GM21529 (cell line): ENCODE data around the gene CRTAC1.

ENCODE experiments used
- ATAC-seq: cut with Tn5 transposase; IDR thresholded peaks from one replicate; pipeline ENCODE4 v1.9.1; 2021; ENCODE audit not compliant: unreplicated experiment

CRTAC1 gene

DNA sequence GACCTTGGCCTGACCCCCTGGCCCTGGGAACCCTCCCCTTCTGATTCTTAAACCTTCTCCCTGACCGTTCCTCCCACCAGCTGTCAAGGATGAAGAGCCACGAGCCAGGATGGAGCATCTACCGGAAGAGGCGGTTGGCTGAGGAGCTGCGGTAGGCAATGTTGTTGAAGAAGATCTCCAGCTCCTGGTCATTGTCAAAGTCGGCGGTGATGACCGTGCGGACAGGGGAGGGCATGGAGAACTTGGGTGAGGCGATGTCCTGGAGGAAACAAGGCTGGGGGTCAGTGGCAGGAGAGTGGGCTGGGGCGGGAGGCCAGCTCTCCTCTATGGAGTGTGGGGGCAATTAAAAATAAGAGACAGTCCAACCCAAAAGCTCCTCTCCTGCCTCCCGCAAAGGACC, 129.0 kb downstream of the CRTAC1 start:
- no peak for ATAC-seq

DNA sequence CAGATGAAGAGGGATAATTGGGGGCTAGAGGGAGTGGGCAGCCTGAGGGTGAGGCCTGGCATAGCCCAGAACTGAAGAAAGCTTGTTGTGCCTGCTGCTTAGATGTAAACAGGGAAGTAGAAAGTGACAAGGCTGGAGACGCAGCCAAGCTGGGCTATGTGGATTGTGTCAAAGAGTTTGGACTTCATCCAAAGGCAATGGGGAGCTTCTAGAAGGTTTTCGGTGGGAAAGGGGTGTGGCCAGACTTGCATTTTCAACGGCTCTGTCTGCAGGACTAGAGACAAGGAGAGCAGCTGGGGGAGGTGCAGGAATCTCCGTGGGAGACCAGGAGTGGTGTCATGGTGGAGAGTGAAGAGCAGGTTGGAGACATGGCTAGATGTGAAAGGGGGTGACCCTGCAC, 132.0 kb downstream of the CRTAC1 start:
- no peak for ATAC-seq

DNA sequence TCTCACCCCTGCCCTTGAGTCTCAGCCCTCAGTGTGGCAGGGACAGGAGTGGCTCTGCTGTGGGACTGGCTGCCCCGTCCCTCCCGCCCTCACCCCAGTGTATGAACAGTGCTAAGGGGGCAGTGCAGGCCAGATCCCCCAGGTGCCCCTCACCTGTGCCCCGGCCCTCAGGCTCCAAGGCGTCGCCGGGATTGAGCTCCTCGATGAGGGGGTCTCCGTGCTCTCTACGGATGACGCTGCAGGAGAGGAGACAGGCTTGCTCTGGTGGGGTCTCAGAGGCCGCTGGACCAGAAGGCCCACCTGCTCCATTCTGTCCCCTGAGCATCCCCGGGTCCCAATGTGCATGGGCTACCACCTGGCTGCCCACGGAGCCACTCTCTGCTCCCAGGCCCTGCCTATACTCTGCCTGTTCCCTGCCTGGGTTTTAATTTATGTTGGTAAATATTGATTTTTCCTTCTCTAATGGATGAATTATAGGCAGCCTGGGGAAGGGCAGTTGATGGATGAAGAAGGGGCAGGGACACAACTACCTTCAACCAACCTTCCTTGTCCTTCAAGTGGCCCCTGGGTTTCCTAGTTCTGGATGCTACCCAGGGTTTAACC, 133.6 kb downstream of the CRTAC1 start:
- no peak for ATAC-seq

DNA sequence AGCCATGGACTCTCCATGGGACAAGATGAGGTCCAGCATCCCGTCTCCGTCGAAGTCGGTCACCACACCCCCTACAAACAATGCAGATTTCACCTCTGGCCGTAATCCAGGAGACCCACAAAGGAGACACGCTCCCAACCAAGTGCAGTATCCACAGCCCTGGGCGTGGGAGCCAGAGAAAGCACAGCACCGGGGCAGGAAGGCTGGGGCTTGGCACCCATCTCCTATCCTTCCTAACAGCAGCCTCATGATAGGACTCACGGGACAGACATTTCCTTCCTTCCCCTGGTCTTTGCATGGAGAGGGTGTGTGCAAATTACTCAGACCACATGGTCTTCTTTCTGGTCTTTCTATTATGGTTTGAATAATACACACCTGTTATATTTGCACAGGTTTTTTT, 134.5 kb downstream of the CRTAC1 start:
- ATAC-seq, result no peak

DNA sequence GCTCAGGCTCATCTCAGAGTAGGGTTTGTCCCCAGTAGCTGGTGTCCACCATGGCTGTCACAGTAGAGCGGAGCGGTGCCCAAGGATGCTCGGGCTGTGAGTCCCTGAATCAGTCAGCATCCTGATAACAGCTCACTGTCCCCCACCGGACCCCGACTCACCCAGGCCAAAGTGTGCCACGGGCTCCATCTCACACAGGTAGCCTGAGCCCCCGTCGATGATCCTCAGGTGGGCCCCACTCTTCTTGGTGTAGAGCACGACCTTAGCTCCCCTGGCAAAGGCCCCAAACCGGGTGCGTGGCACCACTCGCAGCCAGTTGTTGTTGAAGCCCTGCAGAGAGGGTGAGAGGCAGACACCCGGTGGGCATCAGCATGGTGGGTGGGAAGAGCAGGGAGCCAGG, 135.3 kb downstream of the CRTAC1 start:
- no peak for ATAC-seq

DNA sequence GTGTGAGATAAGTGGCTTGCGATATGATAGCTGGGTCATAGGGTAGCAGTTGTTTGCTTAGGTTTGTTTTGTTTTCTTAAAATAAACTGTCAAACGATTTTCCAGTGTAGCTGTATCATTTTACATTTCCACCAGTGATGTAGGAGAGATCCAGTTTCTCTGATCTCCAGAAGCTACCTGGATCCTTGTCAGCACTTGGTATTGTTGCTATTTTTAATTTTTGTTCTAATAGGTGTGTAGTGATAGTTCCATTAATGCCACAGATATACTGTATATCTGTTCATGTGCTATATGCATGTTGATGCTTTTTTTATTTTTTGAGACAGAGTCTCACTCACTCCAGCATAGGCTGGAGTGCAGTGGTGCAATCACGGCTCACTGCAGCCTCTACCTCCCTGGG, 136.3 kb downstream of the CRTAC1 start:
- ATAC-seq, result no peak

DNA sequence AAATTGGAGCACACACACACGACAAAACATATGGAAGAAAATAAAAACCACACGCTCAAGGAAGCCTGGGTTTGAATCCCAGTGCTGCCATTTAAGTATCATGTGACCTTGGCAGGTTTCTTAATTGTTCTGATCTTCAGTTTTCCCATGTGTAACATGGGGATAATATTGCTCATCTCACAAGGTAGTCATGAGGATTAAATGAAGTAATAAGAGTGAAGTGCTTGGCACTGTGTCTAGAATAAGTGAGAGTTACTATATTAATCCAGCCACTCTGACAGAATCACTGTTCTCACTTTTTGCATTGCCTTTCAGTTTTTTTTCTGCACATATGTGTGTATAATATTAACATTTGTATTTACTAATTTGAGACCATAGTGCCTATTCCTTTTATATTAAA, 137.5 kb downstream of the CRTAC1 start:
- no peak for ATAC-seq

DNA sequence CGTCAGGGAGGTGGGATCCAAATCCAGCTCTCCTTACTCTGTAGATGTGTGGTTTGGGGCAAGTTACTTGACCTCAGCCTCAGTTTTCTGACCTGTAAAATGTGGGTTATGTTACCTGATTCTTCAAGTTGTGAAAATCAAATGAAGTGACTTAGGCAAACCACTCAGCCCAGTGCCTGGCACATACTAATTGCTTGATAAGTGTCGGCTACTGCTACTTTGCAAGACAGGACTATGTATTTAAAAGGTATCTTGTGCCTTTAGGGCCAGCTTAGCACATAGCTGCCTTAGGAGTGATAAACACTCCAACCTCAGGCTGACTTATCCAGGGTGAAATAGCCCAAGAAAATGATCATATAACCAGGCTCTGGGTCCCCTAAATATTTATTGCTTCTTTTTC, 137.9 kb downstream of the CRTAC1 start:
- no peak for ATAC-seq

DNA sequence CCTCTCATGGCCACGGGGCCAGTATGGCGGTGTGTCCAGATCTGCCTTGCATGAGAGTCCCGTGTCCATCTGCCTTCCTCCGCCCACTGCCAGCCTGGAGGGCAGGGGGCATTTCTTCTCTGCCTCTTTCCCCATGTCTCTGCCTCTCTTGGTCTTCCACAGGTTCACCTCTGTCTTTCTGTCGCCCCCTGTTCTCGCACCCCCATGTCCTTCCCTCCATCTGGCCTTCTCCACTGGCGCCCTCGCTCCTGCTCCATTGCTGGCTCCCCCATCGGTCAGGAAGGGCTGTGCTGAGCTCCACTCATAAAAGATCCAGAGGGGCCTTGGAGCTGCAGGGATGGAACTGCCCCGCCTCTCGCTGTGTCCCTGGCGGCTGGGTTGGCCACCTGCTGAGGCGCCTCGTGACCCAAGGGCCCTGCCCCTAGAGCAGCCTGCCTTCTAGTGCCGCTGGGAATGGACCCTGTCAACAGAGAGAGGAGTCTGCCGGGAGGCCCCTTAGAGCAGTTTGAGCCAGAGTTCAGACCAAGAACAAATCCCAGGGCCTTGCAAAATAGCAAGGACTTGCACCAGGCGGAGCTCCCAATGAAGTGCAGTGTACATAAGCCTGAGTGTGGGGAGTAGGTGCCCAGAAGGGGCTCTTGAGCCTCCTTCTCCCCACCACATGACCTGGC, 138.8 kb downstream of the CRTAC1 start:
- ATAC-seq, result no peak

DNA sequence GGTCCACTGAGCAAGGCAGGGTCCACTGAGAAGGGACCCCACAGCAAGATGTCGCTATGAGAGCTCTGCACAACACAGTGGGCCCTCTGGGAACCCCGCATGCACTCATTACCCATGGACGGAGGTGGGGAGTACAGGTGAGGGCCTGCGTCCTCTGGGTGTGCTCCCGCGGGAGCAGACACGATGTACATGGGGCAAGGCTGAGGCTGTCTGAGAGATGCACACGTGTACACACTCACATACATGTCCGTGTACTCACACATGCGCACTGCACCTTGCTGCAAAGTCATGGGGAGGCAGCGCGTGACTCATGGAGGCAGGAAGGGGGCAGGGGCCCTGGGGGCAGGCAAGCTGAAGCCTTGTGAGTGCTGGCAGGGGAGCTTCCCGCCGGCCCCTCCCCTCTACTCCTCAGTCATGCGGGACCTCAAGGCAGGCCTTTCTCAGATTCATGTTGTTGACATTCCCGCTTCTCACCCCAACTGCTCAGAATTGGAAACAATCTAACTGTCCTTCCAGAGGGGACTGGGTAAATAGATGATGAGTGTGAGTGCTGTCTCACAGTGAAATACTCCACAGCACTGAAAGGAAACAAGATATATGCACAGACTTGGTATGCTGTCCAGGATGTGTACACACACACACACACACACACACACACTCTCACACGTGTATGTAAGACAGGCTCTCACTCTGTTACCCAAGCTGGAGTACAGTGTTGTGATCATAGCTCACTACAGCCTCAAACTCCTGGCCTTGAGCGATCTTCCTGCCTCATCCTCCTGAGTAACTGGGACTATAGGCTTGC, 140.8 kb downstream of the CRTAC1 start:
- ATAC-seq, result no peak

DNA sequence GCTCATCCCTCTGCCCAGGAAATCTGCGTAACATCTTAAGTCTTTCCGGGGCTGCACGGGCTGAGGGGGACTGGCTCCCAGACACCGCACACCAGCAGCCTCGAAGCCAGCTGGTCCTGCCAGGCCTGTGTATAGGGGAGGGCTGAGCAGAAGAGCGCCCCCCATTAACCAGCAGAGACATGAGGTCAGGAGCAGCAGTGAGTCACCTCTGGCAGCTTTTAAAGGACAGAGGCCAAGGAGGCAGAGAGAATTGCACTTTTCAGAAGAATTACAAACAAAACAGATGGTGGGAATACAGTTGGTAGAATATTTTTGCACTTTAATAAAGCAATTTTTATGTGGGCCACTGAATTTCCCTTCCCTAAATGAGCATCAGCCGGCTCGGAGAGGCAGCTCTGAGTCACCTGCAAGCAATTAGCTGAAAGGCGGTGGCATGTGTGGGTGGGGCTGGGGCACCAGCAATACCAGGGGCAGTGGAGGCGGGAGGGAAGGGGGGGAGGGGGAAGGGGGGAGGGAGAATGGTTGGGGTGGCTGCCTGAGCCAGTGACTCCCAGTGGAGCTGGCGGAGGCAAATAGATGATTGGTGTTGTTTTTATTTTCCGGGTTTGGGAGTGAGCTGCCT, 141.7 kb downstream of the CRTAC1 start:
- ATAC-seq, result no peak

DNA sequence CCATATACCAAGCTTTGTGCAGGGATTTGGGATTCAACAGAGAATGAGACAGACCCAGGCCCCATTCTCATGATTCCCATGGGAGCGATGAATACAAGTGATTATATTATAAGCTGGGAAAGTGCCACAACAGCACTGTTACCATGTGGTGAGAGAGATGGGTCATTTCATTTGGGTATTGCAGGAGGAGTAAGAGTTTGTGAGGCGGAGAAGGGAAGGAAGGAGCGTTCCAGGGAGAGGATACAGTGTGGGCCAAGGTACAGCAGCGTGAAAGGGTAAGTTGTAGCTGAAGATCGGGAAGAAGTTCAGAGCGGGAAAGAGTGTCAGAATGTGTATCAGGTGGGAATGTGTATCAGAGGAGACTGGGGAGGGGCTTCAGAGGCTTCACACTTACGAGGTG, 142.3 kb downstream of the CRTAC1 start:
- ATAC-seq, result no peak

DNA sequence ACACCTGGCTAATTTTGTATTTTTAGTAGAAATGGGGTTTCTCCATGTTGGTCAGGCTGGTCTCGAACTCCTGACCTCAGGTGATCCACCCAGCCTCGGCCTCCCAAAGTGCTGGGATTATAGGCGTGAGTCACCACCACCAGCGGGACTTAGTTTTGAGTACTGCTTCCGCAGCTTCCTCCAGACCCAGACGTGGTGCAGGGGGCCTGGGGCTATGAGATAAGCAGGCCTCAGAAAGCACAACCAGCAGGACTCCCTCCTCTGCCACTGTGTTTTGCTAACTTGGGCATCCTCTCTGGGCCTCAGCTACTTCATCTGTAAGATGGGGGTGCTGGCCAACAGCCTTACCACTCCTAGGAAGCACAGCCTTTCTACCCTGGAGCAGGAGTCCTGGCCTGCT, 143.0 kb downstream of the CRTAC1 start:
- ATAC-seq, result no peak

DNA sequence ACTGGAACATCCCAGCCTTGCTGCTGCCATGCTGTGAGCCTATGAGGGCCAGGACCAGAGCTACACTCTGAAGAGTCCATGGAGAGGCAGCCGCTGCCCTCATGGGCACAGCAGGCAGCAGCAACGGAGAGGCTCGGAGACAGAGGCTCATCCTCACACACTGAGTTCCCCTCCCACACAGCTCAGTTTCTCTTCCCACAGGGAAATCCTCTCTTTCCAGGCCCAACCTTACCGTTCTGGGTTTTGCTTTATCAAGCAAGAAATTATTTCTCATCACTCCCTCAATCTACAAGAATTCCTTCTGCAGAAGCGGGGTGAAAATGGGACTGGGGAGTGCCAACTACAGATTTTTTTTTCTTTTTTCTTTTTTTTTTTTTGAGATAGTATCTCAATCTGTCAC, 144.1 kb downstream of the CRTAC1 start:
- ATAC-seq, result no peak

DNA sequence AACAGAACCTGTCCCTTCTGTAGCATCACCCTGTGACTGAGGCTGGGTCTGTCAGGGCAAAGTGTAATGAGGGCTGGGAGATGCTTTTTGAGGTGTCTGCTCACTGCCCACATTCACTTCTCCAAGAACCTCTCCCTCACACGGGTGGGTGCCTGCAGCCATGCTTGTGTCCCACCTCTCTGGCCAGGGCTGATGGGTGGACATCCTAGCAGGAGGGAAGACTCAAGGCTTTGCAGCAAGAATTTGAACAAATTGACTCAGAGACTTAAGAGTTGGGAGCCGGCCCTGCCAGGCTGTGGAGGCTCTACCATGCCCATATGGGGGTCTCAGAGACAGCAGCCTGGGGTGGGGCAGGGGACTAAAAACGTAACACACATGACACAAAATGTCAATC, 147.3 kb downstream of the CRTAC1 start:
- ATAC-seq, result no peak

DNA sequence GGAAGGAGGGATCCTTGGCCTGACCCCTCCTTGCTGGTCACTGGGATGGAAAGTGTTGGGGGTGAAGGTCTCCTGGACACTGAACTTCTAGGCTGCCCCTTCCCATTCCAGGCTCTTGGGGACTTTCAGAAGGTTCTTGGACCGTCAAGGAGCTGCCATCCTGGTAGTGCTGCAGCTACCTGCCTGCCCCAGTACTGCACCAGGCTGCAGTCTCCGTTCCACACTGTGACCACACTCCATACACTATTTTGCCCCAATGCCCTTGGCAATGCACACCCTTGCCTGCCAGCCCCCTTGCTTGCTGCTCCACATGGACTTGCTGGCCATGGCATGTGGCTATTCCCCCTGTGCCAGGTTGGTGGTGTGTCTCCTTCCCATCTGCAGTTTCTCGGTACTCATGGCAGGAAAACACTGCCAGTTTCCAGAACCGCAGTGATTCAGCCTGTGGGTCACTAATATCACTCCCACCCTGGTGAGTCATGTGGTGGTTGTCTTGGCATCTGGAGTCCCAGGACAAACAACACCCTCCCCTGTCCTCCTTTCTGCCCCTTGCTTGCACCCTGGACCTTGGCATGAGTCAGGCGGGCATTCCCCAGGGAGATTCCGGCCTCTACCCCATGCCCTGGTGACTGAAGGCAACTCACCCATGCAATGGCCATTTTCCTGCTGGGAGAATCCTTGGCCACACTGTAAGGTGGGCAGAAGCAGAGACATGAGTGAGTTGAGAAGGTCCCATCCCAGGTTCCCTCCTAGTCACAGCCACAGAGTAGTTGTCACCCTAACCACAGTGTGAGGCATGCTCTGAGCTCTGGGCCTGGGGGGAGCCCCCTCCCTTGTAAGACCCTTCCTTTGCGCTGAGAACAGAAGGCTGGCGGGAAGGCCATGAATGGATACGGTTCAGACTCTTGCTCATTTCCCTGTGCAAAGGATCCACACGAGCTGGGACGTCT, 148.0 kb downstream of the CRTAC1 start:
- no peak for ATAC-seq

DNA sequence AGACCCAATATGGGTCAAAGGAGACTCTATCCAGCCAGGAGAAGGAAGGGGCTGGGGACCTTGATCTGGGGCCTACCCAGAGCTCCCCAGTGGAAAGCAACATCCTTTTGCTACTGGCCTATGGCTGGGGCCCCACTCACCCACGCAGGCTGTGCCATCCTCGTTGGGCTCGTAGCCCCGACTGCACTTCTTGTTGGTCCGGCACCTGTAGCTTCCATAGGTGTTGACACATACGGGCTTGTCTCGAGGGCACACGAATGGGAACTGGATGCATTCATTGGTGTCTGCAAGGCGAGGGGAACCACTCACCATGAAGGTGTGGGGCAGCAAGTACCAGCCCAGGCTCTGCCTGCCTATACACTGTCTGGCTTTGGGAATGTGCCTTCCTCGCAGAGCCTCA, 150.3 kb downstream of the CRTAC1 start:
- no peak for ATAC-seq

DNA sequence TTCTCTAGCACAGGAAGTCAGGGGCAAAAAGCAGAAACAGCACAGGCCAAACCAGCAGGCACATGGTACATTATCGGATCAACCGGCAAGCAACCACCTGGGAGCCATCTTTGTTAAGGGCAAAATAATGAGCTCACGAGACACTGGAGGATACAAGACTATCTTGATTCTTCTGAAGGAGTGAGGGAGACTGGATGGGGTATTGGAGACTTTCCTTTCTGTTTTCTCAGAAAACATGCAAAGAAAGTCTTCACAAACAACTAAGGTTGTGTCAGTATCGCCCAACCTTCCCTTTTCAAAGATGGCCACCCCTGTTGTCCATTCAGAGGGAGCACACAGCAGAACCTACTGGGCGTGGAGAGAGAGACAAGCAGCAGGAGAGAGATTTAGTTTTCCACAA, 151.2 kb downstream of the CRTAC1 start:
- no peak for ATAC-seq

DNA sequence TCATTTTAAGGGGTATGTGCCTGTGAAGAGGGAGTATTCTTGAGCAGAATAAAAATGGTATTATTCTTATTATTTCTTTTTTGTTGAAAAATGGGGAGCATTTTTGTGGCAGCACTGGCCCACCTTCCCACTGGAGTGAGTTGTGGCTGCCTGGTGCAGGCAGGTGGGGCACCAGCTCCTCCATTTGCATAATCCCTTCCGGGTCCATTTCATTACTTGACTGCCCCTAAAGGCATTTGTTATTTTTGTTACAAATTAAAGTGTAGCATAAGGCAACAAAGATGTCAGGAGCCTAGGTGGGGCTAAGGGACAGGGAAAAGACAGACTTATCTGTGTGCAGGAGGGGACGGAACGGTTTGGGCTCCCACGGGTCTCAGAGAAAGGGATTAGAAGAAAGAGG, 154.0 kb downstream of the CRTAC1 start:
- no peak for ATAC-seq

DNA sequence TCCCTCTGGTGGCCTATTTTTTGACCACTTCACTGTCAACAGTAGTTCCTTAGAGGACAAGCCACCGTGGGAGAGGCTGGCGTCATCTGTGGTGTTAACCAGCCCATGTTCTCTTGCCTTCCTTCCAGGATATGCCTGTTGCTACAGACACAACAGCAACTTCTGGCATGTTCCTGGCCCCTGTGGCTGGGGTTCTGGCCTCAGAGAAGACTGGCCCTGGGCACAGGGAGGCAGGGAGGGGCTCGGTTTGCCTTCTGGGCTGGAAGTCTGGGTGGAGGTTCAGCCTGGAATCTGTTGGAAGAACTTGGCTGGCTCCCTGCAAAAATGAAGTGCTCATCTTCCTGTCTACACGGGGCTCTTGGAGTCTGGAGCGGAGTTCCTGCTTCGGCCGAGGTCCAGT, 155.0 kb downstream of the CRTAC1 start:
- no peak for ATAC-seq

DNA sequence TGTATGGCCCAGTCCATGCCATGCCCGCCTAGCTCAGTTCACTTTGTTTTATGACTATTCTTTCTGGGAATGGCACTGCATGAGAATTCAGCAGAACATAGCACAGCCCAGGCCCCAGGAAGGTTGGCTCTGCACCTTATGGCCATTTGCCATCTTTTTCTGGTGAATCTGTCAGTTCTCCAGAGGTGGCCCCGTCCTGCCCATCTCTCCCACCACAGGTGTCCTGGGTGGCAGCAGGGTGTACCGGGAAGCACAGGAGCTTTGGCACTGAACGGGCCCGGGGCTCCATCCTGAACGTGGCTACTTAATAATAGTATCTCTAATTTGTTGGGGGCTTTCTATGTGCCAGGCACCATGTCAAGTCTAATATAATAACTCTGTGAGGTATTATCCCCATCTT, 156.1 kb downstream of the CRTAC1 start:
- ATAC-seq, result no peak
